NCI-H510A treated with DMSO at 0.1 percent for 48 hours (cell line): Measurements from ENCODE around the gene CPT1A.

Experiments
- DNase-seq: peaks from one replicate; lab custom pipeline; 2025; lab: John Stamatoyannopoulos, UW

CPT1A gene

GRCh38 chr11:68831124-68831523, 10.6 kb downstream of the CPT1A start:
- DNase-seq, result peak; percentile 23

DNA sequence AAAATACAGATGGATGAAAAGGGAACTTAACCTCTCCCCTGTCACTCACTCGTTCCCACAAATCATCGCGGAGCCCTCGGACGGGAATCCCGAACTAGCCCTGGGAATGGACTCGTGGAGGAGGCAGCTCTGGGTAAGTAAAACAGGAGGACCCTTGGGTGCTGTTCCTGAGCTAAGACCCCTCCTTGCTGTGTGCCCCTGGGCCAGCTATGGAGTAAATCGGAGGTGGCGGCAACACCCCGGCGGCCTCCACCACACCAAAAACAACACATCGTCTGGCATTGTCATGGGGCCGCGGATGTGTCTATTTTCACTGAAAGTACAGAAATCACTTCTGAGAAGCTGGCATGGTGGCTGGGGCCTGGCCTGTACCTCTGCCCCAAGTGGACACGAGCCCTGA, 12.1 kb downstream of the CPT1A start:
- DNase-seq, result no peak

GRCh38 chr11:68828957-68829356, 12.8 kb downstream of the CPT1A start:
- DNase-seq, result no peak

DNA sequence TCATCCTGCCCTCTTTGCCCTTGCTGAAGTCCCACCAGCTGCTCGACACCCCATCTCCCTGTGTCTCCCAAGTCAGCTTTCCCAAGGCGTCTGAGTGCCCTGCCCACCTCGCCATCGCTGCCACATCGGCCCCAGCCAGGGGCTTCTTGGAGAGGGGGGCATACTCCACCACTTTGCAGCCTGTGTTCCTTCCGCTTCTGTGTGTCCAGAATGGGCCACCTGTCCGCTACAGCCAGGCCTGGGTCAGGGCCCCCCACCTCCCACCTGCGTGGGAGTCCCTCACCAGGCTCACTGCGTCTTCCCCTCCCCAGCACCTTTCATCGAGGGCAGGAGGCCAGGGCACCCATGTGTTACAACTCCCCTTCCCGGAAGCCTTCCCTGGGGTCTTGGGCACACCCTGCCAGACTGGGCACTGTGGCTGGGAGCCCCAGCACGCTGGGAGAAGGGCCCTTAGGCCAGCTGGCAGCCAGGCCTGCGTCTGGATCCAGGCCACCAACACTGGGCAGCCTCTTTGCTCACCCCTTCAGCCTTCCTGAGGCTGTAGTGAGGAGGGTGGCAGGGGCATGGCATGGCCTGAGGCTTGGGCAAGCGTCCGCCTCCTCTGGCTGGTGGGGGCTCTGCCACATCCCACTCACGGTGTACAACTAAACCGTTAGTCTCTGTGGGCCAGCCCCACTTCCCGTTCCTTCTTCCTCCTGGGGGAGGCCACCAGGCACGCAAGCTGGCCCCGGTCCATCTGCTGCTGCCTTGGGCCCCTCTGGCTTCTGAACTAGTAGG, 13.4 kb downstream of the CPT1A start:
- no peak for DNase-seq

DNA sequence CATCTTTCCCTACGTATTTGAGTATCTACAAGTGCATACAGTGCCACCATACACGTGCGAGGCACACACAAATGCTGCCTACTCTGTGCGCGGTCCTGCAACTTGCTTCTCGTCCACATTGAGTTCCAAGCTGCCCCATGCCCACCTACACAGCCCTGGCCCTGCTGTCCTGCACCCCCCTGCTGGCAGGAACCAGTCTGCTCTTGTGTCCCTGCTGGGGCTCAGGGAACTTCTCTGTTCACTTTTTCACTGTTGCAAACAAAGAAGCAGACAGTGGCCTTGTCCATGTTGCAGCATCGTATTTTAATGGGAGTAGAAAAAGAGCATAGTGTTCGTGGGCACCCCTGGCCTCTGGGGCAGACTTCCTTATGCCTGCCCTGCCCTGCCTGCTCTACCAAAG, 14.0 kb downstream of the CPT1A start:
- no peak for DNase-seq

DNA sequence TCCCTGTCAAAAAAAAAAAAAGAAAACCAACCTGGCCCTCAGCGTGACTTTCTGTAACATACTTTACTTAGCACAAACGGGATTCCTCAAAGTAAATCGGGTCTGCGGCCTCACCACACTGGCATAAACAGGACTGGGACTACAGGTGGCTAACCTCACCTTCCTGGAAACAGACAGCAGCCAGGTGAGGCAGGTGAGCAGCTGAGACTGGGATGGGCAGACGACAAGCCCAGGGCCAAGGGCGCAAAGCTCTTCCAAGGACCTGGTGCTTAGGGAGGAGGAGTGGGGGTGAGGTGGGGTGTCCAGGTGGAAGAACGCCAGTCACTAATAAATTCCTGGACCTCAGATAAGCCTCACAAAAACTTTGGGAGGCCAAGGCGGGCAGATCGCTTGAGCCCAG, 15.0 kb downstream of the CPT1A start:
- no peak for DNase-seq

- DNase-seq, result peak; percentile 28
Observed at GRCh38 chr11:68825571-68825970, 16.1 kb downstream of the CPT1A start.

- no peak for DNase-seq
Observed at GRCh38 chr11:68822546-68822945, 19.2 kb downstream of the CPT1A start.

- DNase-seq, result no peak
Observed at GRCh38 chr11:68821670-68822069, 20.0 kb downstream of the CPT1A start.

DNA sequence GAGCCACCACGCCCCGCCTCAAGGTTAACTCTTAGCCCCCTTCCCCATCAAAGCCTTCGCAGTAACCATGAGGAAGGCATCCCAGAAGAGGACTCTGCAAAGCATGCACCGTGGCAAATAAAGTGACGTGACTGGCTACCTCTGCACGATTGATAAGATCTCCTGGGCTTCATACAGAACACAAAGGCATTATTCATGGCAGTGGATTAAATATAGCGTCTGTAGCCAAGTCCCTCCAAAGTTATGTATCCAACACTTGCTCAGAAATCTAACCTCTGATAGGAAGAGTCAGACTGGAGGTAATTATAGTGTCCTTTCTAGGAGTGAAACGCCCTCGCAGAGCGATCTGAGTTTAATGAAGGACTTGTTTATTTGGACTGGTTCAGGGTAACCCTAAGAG, 22.4 kb downstream of the CPT1A start:
- DNase-seq, result no peak

GRCh38 chr11:68818181-68818580, 23.5 kb downstream of the CPT1A start:
- no peak for DNase-seq

- DNase-seq, result no peak
Observed at GRCh38 chr11:68817554-68817953, 24.2 kb downstream of the CPT1A start.

DNA sequence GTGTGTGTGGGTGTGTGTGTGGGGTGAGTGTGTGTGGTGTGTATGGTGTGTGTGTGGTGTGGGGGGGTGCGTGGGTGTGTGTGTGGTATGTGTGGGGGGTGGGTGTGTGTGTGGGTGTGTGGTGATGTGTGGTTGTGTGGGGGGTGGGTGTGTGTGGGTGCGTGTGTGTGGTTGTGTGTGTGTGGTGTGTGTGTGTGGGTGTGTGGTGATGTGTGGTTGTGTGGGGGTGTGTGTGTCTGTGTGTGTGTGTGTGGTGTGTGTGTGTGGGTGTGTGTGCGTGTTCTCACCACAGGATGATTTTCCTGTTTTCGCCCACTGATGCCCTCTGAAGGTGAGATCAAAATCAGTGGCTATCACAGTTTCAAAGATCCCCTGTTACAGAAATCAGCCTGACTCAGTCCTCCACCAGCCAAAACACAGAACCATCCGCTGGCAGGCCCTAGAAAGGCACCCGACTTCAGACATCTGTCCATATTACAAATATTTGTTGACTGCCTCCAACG, 24.7 kb downstream of the CPT1A start:
- no peak for DNase-seq

DNA sequence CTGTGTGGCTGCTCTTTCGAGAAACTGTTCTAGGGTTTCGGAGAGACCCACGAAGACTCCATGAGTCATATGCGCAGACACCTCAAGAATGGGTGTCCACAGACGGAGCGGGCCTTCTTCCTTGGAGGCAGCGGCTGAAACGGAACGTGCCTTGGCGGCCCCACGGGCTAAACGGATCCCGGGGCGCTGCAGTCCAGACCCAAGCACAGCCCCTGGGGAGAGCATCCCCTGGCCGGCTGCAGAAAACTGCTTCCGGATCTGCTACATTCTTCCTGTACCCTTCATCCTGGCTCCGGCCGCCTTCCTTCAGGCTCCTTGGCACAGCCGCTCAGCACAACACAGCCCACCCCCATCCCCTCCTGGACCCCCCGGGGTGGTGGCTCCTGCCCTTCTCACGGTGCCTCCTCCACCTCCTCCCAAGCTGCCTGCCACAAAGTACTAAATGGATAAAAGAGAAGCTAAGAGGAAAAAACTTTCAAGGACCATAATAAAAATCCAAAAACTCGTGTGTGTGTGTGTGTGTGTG, 25.4 kb downstream of the CPT1A start:
- DNase-seq, result no peak

GRCh38 chr11:68813773-68814172, 27.9 kb downstream of the CPT1A start:
- no peak for DNase-seq

GRCh38 chr11:68812526-68812925, 29.2 kb downstream of the CPT1A start:
- no peak for DNase-seq

DNA sequence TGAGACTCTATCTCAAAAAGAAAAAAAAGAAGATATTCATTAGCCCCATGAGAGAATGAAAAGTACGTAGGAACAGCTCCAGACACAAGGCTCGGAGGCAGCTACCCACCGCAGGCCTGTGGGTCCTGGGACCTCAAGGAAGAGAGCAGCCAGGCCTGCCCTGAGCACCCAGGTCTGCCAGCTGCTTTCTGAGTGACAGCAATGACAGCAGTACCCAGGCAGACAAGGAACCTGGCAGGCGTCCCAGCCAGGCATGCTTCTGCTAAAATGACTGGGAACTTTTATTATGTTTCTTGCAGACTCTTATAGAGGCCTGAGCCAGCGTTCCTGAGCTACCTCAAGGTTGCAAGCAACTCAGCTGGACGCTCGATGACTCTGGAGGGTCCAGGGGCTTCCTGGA, 31.6 kb downstream of the CPT1A start:
- DNase-seq, result no peak

- no peak for DNase-seq
Observed at GRCh38 chr11:68809506-68809905, 32.2 kb downstream of the CPT1A start.

DNA sequence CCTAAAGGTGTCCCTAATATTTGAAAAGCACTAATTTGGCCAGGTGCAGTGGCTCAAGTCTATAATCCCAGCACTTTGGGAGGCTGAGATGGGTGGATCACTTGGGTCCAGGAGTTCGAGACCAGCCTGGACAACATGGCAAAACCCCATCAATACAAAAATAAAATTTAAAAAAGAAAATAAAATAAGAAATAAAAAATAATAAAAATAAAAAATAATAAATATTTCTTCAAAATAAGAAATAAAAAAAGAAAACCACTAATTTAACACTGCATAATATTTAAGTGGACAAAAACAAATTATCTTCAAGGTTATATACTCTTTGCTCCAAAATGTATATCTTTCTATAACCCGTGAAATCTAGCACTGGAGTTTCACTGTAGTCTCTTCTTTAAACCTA, 32.9 kb downstream of the CPT1A start:
- no peak for DNase-seq

GRCh38 chr11:68806931-68807844, 34.5 kb downstream of the CPT1A start:
- no peak for DNase-seq

- no peak for DNase-seq
Observed at GRCh38 chr11:68804786-68805185, 36.9 kb downstream of the CPT1A start.

GRCh38 chr11:68803766-68804165, 38.0 kb downstream of the CPT1A start:
- DNase-seq, result no peak
